Measurements from ENCODE around the gene TBC1D2B.

TBC1D2B gene

GRCh38 chr15:78035861-78036476 lies 41.5 kb downstream of the TBC1D2B start:
- no peak overlapping the region for H3K4me3 ChIP-seq (ENCODE audit: low read length)
- H3K79me2 ChIP-seq (ENCODE audit: control insufficient read depth, insufficient read depth, low read length): no peaks in the 10 kb centered on the region
- DNase-seq: no peak
- no peaks in the 10 kb centered on the region for H3K27me3 ChIP-seq (ENCODE audit: insufficient read depth, low read length, poor library complexity)
- H3K56ac ChIP-seq (ENCODE audit: low read length): no peak overlapping the region
- no peak overlapping the region for H4K5ac ChIP-seq (ENCODE audit: low read length)
- no peak overlapping the region for H3K23ac ChIP-seq (ENCODE audit: low read length)
- H3K4me2 ChIP-seq (ENCODE audit: low read length): no peak overlapping the region
- H3K18ac ChIP-seq (ENCODE audit: low read length): no peak overlapping the region
- H2AK5ac ChIP-seq (ENCODE audit: low read length): no peak overlapping the region
- H2BK15ac ChIP-seq (replicated peaks; ENCODE audit: low read depth): no peak overlapping the region
- no peak overlapping the region for H2BK5ac ChIP-seq (ENCODE audit: low read length)
- H3K4ac ChIP-seq (ENCODE audit: low read depth, low read length): no peak overlapping the region
- no peaks in the 10 kb centered on the region for H3K36me3 ChIP-seq (ENCODE audit: control insufficient read depth, insufficient read depth, low read length)
- no peaks in the 10 kb centered on the region for H3K79me1 ChIP-seq (ENCODE audit: low read length)
- no peak overlapping the region for H2BK120ac ChIP-seq (ENCODE audit: low read depth, low read length)
- no peak overlapping the region for H3K27ac ChIP-seq (ENCODE audit: low read depth, low read length)
- H4K8ac ChIP-seq (ENCODE audit: low read depth, low read length): no peak overlapping the region
- H3K4me1 ChIP-seq (ENCODE audit: control insufficient read depth, low read depth, low read length): no peaks in the 10 kb centered on the region
- H3K9ac ChIP-seq (ENCODE audit: low read length): no peak overlapping the region
- WGBS (ENCODE audit: extremely low coverage, insufficient coverage, low lambda C conversion rate): no CpG with 5 or more reads among the region's 6 CpGs

GRCh38 chr15:78035321-78035751 lies 42.2 kb downstream of the TBC1D2B start:
- WGBS (ENCODE audit: extremely low coverage, insufficient coverage, low lambda C conversion rate): no CpG with 5 or more reads among the region's 4 CpGs
- H3K4me3 ChIP-seq (ENCODE audit: low read length): no peak overlapping the region
- H3K23ac ChIP-seq (ENCODE audit: low read length): no peak overlapping the region
- H3K4me2 ChIP-seq (ENCODE audit: low read length): no peak overlapping the region
- H3K36me3 ChIP-seq (ENCODE audit: control insufficient read depth, insufficient read depth, low read length): no peaks in the 10 kb centered on the region
- H3K56ac ChIP-seq (ENCODE audit: low read length): no peak overlapping the region
- no peak overlapping the region for H2BK15ac ChIP-seq (replicated peaks; ENCODE audit: low read depth)
- no peak overlapping the region for H2BK5ac ChIP-seq (ENCODE audit: low read length)
- H3K18ac ChIP-seq (ENCODE audit: low read length): no peak overlapping the region
- no peak overlapping the region for H4K8ac ChIP-seq (ENCODE audit: low read depth, low read length)
- H3K27ac ChIP-seq (ENCODE audit: low read depth, low read length): no peak overlapping the region
- H4K5ac ChIP-seq (ENCODE audit: low read length): no peak overlapping the region
- no peaks in the 10 kb centered on the region for H3K4me1 ChIP-seq (ENCODE audit: control insufficient read depth, low read depth, low read length)
- H3K79me2 ChIP-seq (ENCODE audit: control insufficient read depth, insufficient read depth, low read length): no peaks in the 10 kb centered on the region
- H3K79me1 ChIP-seq (ENCODE audit: low read length): no peaks in the 10 kb centered on the region
- no peak overlapping the region for H3K4ac ChIP-seq (ENCODE audit: low read depth, low read length)
- H2AK5ac ChIP-seq (ENCODE audit: low read length): no peak overlapping the region
- no peak overlapping the region for H2BK120ac ChIP-seq (ENCODE audit: low read depth, low read length)
- H3K9ac ChIP-seq (ENCODE audit: low read length): no peak overlapping the region
- no peak for DNase-seq
- no peaks in the 10 kb centered on the region for H3K27me3 ChIP-seq (ENCODE audit: insufficient read depth, low read length, poor library complexity)

- Histone ChIP-seq H3K56ac (ENCODE audit: low read length) (no peak overlapping the region), H3K79me2 (ENCODE audit: control insufficient read depth, insufficient read depth, low read length) (no peaks in the 10 kb centered on the region), H3K23ac (ENCODE audit: low read length) (no peak overlapping the region), H2BK120ac (ENCODE audit: low read depth, low read length) (no peak overlapping the region), H3K4ac (ENCODE audit: low read depth, low read length) (no peak overlapping the region), H3K27ac (ENCODE audit: low read depth, low read length) (no peak overlapping the region), H4K8ac (ENCODE audit: low read depth, low read length) (no peak overlapping the region), H3K27me3 (ENCODE audit: insufficient read depth, low read length, poor library complexity) (no peaks in the 10 kb centered on the region), H2BK5ac (ENCODE audit: low read length) (no peak overlapping the region), H3K18ac (ENCODE audit: low read length) (no peak overlapping the region), H3K79me1 (ENCODE audit: low read length) (no peaks in the 10 kb centered on the region), H3K9ac (ENCODE audit: low read length) (no peak overlapping the region), H2BK15ac (replicated peaks; ENCODE audit: low read depth) (no peak overlapping the region), H2AK5ac (ENCODE audit: low read length) (no peak overlapping the region), H3K4me3 (ENCODE audit: low read length) (no peak overlapping the region), H4K5ac (ENCODE audit: low read length) (no peak overlapping the region), H3K4me1 (ENCODE audit: control insufficient read depth, low read depth, low read length) (no peaks in the 10 kb centered on the region), H3K36me3 (ENCODE audit: control insufficient read depth, insufficient read depth, low read length) (no peaks in the 10 kb centered on the region), H3K4me2 (ENCODE audit: low read length) (no peak overlapping the region)
- WGBS (ENCODE audit: extremely low coverage, insufficient coverage, low lambda C conversion rate): no CpG with 5 or more reads among the region's 13 CpGs
- no peak for DNase-seq
Observed at GRCh38 chr15:78034495-78035191, 42.9 kb downstream of the TBC1D2B start.

- Histone ChIP-seq H2AK5ac (ENCODE audit: low read length) (no peak overlapping the region), H4K5ac (ENCODE audit: low read length) (no peak overlapping the region), H3K4me3 (ENCODE audit: low read length) (no peak overlapping the region), H3K4ac (ENCODE audit: low read depth, low read length) (no peak overlapping the region), H3K79me1 (ENCODE audit: low read length) (no peaks in the 10 kb centered on the region), H2BK120ac (ENCODE audit: low read depth, low read length) (no peak overlapping the region), H3K23ac (ENCODE audit: low read length) (no peak overlapping the region), H3K79me2 (ENCODE audit: control insufficient read depth, insufficient read depth, low read length) (no peaks in the 10 kb centered on the region), H3K36me3 (ENCODE audit: control insufficient read depth, insufficient read depth, low read length) (no peaks in the 10 kb centered on the region), H4K8ac (ENCODE audit: low read depth, low read length) (no peak overlapping the region), H3K27ac (ENCODE audit: low read depth, low read length) (no peak overlapping the region), H2BK5ac (ENCODE audit: low read length) (no peak overlapping the region), H3K4me2 (ENCODE audit: low read length) (no peak overlapping the region), H3K56ac (ENCODE audit: low read length) (no peak overlapping the region), H3K9ac (ENCODE audit: low read length) (no peak overlapping the region), H3K27me3 (ENCODE audit: insufficient read depth, low read length, poor library complexity) (no peaks in the 10 kb centered on the region), H3K18ac (ENCODE audit: low read length) (no peak overlapping the region), H3K4me1 (ENCODE audit: control insufficient read depth, low read depth, low read length) (no peaks in the 10 kb centered on the region), H2BK15ac (replicated peaks; ENCODE audit: low read depth) (no peak overlapping the region)
- no CpG with 5 or more reads among the region's 6 CpGs for WGBS (ENCODE audit: extremely low coverage, insufficient coverage, low lambda C conversion rate)
- DNase-seq: no peak
Observed at GRCh38 chr15:78033864-78034263, 43.6 kb downstream of the TBC1D2B start.

- WGBS (ENCODE audit: extremely low coverage, insufficient coverage, low lambda C conversion rate): no CpG with 5 or more reads among the region's 4 CpGs
- H3K27me3 ChIP-seq (ENCODE audit: insufficient read depth, low read length, poor library complexity): no peaks in the 10 kb centered on the region
- no peak overlapping the region for H2BK5ac ChIP-seq (ENCODE audit: low read length)
Observed at GRCh38 chr15:78032671-78033070, 44.8 kb downstream of the TBC1D2B start.

More at GRCh38 chr15:78032671-78033070, 44.8 kb downstream of the TBC1D2B start:
- H3K56ac ChIP-seq (ENCODE audit: low read length): no peak overlapping the region
- no peak overlapping the region for H3K4me2 ChIP-seq (ENCODE audit: low read length)
- H4K5ac ChIP-seq (ENCODE audit: low read length): no peak overlapping the region
- no peak overlapping the region for H3K4ac ChIP-seq (ENCODE audit: low read depth, low read length)
- no peaks in the 10 kb centered on the region for H3K4me1 ChIP-seq (ENCODE audit: control insufficient read depth, low read depth, low read length)
- no peak overlapping the region for H2BK15ac ChIP-seq (replicated peaks; ENCODE audit: low read depth)
- no peak overlapping the region for H2BK120ac ChIP-seq (ENCODE audit: low read depth, low read length)
- no peak overlapping the region for H3K18ac ChIP-seq (ENCODE audit: low read length)
- H3K79me2 ChIP-seq (ENCODE audit: control insufficient read depth, insufficient read depth, low read length): no peaks in the 10 kb centered on the region
- no peak overlapping the region for H3K23ac ChIP-seq (ENCODE audit: low read length)
- no peak overlapping the region for H2AK5ac ChIP-seq (ENCODE audit: low read length)
- no peaks in the 10 kb centered on the region for H3K36me3 ChIP-seq (ENCODE audit: control insufficient read depth, insufficient read depth, low read length)
- H3K4me3 ChIP-seq (ENCODE audit: low read length): no peak overlapping the region
- H3K9ac ChIP-seq (ENCODE audit: low read length): no peak overlapping the region
- H3K27ac ChIP-seq (ENCODE audit: low read depth, low read length): no peak overlapping the region
- DNase-seq: no peak
- H3K79me1 ChIP-seq (ENCODE audit: low read length): no peaks in the 10 kb centered on the region
- H4K8ac ChIP-seq (ENCODE audit: low read depth, low read length): no peak overlapping the region
